HT-29 (cell line): ENCODE data around the gene SIX6. TPM values are rescaled to one million over a fixed set of nuclear protein-coding genes. Genes with fewer than 3 reads are reported as not detected.

Source experiments
- DNase-seq: peaks from one replicate; pipeline ENCODE4 v3.0.0-alpha.2; 2015; ENCODE audit warnings: low spot score
- small RNA-seq: library from RNA; depleted of rRNA; stranded (forward); fragments of <200 nt; gene quantifications from one replicate; pipeline ENCODE3, GENCODE V24; 2014
- total RNA-seq: library from RNA; depleted of rRNA; stranded (reverse); fragments of >200 nt; shearing (Covaris generic); gene quantifications from 2 replicates; pipeline ENCODE4 v1.2.3, GENCODE V29; 2014; rRNA removed

SIX6 gene
- total RNA-seq, 1 experiment from 2014 or later, result not detected

DNA sequence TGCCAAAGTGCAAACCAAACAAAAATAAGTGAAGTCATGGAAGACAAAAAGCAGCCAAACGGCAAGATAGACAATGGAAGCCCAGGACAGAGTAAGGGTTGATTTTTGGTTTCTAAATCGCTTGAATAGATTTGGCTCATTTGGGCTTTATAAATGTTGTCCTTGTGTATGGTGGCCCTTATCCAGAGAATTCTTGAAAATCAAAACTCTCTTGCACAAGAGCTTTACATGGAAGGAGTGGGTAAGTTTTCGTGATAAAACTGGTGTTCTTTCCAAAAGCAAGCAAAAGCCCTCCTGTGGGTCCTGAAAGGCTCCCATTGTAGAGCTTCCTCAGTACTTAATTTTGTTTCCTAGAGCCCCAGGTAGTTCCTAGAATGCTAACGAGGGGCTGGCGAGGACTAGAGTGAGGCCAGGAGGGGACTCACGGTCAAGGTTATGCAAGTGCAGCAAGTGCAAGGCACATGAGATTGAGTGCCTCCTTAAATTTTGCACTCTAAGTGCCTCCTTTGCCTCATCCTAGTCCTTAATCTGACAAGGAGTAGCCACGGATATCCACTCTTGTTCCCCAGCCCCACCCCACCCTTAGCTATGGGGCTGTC lies 4.1 kb downstream of the SIX6 start:
- DNase-seq, result no peak

DNA sequence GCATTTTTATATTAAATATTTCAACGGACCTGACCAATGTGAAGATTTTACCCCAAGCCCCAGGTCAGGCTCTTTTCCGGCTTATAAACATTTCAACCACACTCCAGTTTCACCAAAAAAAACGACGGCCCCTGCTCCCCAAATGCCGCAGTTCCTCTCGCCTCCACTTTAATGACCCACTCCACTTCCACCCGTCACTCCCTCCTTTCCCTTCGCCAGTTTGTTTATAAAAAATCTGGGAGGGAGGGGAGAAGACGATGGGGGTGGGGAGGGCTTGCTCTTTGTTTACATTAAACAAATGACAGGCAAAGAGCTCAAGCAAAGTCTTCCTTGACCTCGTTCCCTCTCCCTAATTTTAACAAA lies 5.4 kb downstream of the SIX6 start:
- no peak for DNase-seq

- DNase-seq, result no peak
Measured at GRCh38 chr14:60514741-60515491, 6.0 kb downstream of the SIX6 start.

DNA sequence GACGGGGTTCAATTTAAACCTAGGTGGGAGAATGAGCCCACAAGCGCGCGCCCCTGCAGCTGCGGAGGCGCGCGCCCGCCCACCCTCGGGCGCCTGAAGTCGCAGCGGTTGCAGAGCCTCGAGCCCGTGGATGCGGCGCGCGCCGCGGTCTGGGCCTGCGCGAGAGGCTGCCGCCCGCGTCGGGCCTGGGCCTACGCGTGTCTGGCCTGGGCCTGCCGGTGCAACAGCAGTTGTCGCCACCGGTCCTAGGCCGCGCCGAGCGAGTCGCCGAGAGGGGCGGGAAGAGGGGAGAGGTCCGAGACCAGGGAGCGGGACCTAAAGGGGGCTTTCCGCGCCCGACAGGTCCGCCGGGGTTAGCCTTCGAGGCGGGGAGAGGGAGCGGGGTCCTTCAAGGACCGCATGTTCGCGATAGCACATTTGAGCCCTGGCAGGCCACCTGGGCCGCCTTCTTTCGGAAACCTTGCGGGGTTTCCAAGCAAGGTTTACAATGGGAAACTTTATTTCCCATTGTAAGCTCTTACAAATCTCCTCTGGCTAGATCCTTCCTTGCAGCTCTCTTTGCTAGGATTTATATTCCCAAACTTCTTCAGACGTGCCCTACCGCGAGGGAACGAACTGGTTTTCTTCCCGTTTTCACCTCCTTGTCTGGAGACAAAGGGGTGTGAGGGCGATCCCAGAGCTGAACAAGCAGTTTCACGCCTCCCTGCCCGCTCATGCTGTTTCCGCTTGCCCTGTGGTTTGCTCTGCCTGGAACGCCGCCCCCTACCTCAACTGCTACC lies 6.8 kb downstream of the SIX6 start:
- DNase-seq, result no peak

GRCh38 chr14:60532442-60532841 lies 23.5 kb downstream of the SIX6 start:
- DNase-seq, result no peak

DNA sequence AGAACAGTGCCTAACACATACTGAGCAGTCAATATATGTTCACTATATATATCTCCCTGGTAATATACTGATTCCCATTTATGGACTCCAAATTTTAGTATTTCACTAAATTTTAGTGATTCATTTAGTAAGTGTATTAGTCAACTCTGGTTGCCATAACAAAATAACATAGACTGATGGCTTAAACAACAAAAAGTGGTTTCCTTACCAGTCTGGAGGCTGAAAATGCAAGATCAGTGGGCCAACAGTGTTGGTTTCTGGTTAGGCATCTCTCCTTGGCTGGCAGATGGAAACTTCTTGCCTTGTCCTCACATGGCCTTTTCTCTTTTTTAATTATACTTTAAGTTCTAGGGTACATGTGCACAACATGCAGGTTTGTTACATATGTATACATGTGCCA lies 28.7 kb downstream of the SIX6 start:
- DNase-seq, result no peak

DNA sequence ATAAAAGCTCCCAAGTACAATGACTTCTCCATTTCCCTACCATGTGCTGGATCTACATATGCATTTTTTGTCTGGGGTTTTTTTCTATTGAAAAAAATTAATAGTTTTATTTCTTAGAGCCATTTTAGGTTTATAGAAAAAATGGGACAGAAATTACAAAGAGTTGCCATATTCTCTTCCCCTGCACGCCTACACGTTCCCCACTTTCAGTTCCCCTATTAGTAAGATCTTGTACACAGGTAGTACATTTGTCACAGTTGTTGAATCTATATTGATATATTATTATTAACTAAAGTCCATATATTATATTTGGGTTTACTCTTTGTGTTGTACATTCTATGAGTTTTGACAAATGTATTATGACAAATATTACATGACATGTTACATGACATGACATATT lies 35.7 kb downstream of the SIX6 start:
- DNase-seq, result no peak

GRCh38 chr14:60553808-60554207 lies 44.9 kb downstream of the SIX6 start:
- DNase-seq, result no peak

DNA sequence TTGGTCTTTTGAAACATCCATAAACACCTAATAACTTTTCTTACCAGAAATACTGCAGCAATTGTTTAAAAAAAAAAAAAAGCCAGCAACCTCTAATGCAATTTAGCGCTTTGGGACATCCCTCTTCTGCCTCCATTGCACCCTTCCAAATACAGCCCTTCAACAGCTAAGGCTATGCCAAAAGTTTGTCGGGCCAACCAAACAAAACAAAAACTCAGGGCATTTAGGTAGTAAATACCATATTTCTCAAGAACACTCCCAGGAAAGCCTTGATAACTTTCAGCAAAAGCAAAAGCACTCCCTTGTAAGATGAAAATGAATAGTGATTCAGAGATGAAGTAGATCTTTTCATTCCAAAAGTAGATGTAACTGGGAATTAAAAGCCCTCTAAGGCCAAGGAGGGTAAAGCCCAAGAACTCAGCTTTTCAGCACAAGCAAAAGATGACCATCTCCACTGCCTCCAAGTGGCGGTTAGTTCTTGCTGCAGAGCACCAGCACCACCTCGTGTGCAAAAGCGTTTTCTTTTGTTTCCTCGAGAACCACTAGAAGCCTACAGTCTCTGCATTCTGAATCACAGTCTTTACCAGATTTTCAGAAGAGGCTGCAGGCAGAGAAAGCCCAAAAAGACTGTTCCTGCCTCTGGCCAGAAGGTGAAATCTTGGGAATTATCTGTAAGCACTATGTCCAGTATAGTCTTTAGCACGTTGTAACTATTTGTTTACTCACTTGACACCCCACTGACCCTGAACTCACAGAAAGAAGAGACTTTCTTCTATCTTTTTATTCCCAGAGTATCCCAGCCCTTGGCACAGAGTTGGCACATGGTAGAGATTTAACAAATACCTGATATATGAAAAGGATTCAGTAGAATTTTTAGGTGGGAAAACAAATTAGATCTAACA lies 53.1 kb downstream of the SIX6 start:
- peak; percentile 57 for DNase-seq

Small RNA genes lying within 50 kb of the gene (small RNA-seq; reads per million reads assigned to genes)
- not detected for gene AL049874.4

Other genes starting within 250 kb of the SIX6 start
- gene C14orf39, start 23.1 kb upstream of the SIX6 start, total RNA-seq, result not detected in 2 replicates
- 0.05 TPM in 1 of 2 replicates, not detected in the other for gene SIX1, start 140.3 kb downstream of the SIX6 start, total RNA-seq
- 7.5 and 8.1 TPM in 2 replicates for gene SIX4, start 215.2 kb downstream of the SIX6 start, total RNA-seq
- gene MNAT1, start 225.6 kb downstream of the SIX6 start, total RNA-seq, result 14.0 and 14.5 TPM in 2 replicates